Endometrial microvascular endothelial cells (primary cell): ENCODE results near the gene FMNL2. TPM values are rescaled to one million over a fixed set of nuclear protein-coding genes. Genes with fewer than 3 reads are reported as not detected.

ENCODE experiments used
- in situ Hi-C: cut with HindIII; loops from 2 replicates; pipeline ENCODE4 v1.10.0; 2017; ENCODE audit warnings: low sequenced_read_pairs, low pct_unique_long_range_greater_than_20kb; ENCODE audit errors: inconsistent ontology term
- total RNA-seq: library from RNA; depleted of rRNA; stranded (reverse); fragments of >200 nt; gene quantifications from one replicate; pipeline ENCODE4 v1.2.3, GENCODE V29; 2015; ENCODE audit errors: inconsistent ontology term

Gene FMNL2
- total RNA-seq, 1 donor from 2014 or later = 45.9 TPM

DNA sequence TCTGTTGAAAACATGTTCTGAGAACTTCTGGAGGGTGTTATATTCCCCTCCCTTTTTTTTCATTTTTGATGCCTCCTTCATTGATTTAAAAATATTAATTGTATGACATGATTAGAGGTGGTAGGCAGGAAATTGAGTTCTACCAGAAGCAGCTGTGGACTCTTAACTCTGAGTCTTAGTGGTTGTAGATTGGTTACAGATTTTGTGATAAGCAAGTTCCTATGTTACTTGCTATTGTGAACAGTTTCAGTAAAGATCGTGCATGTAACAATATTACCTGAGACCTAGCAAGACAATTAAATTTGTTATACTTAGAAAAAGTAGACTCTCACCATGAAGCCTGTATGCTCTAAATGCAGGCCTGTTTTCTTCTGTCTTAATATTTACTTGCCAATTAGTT lies 294.2 kb downstream of the FMNL2 start:
- in situ Hi-C loops = no loop called here

DNA sequence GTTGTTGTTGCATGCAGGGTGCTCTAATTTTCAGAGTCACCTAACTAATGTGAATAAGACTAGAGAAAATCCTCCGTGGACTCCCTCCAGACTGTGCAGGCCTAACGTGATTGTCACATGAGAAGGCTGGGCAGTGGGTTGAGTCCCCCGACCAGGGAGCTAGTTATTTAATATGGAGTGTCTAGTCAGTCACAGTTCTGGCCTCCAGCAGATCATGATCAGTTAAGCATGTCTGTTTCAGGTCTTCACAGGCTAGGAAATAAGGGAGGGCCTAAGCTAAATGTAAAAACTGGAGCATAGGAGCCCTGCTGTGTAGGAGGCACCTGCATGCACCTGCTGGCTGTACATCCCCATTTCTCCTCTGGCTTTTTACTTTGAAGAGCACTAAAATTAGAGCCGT lies 295.5 kb downstream of the FMNL2 start:
- in situ Hi-C loops = no loop called here

DNA sequence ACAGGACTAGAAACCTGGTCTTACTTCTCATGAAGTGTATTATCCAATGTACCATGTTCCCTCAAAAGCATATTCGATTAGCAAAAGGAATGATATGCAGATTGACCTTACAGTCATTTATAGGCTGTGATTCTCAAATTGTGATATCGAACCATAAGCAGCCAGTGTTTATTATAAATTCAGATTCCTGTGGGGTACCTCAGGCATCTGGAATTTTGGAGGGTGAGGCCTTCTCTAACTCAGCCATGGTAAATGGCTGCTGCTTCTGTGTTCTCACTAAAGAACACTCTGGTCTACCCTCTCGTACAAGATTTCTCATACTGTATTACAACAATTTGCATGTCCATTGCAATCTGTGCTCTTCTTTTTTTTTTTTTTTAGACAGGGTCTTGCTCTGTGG lies 297.8 kb downstream of the FMNL2 start:
- in situ Hi-C loops = no loop called here

DNA sequence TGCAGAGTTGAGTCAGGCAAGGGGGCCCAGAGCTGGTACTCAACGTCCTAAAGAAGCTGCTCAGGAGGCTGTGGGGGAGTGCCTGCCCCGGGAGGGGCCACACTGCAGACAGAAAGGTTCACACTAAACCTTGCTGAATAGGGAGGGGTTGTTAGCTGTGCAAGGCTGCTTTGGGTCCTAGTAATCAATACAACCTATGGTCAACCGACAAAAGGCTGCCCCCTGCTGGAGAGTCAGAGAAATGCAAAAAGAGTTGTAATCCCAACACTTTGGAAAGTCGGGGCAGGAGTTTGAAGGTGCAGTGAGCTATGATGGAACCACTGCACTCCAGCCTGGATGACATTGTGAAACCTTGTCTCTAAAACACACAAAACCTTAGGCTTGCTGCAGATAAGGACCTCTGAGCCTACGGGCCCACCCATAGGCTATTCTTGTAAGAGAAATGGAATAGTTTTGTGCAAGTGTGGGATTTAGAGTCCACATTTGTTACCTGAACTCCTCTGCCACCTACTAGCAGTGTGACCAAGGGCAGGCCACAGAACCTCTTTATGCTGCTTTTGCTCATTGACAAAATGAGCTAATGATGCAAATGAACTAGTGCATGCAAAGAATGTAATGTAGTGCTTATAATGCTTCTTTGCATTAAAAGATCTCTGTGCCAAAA lies 300.8 kb downstream of the FMNL2 start:
- in situ Hi-C loops = no loop called here

DNA sequence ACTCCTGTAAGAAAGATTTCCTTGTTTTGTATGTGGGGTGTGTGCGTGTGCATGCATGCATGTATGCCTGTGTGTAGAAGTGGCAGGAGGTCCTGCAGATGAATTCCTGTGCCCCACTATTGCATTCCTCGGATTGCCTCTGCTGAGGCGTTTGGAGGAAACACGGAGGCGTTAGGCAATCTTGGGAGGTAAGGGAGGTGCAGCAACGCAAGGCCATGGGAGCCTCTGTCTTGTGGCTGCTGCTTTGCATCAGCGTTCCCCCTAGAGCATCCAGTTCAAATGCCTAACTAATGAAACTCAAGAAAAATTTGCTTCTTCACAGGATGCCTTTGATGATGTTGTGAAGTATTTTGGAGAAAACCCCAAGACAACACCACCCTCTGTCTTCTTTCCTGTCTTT lies 302.3 kb downstream of the FMNL2 start:
- in situ Hi-C loops = no loop called here

DNA sequence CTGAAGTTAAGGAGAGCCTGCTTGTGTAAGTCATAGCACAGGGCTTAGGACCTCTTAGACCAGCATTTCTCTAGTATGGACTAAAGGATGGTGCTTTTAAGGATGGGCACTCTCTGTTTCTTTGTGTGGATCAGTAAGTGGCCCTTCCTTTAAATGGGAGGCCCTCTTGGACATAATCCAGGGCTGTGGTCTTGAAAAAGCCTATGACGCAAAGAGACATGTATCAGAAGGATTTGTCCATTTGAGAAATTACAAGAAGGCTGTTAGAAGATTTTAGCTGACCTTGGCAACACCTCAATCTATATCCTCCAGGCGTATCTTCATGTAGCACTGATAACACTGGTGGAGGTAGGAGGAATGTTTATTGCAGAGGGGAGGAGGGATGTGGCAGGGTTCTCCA lies 303.1 kb downstream of the FMNL2 start:
- in situ Hi-C loops = no loop called here

DNA sequence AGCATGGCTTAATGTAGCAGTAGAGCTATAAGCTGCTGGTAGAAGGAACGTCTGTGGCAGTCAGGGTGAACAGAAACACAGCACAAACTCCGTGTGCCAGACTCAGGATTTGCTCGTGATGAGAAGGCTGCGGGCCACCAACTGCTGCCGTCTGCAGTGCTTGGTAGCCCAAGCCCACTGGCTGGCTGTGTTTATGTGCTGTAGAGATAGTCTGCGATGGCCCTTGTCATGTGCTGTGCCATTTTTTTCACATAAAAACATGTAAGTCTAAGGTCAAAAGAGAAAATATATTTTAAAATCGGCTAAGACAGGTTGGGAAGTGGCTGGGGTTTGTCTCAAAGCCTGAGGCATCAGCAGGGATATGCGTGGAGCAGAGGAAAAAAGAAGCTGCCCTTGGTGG lies 303.6 kb downstream of the FMNL2 start:
- in situ Hi-C loops = no loop called here

DNA sequence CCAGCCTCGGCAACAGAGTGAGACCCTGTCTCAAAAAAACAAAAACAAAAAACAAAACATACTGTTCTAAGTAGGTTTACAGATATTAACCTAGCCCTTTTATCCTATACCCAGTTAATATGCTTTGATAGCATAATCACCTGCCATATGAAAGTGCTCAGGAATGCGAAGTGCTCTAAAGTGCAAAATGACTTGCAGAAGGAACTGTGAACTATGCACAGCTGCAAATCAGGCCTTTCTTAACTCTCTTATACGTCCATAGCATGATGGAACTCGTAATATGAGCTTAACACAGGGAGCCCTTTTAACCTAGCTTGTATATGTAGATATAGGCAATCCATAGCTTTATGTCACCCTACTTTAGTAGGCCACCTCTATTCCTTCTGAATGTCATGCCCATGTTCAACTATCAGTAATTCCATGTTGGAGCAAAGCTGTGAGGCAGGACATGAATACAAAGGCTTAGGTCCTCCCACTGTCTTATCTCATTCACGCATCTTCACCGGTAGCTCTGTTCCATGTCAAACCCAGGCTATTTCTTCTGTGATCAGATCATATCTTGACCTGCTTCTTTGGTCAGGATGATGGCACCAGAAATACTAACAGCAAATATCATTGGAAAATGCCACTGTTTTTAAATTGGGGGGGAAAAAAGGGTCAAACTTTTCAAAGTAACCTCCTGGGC lies 309.4 kb downstream of the FMNL2 start:
- in situ Hi-C loops = no loop called here

DNA sequence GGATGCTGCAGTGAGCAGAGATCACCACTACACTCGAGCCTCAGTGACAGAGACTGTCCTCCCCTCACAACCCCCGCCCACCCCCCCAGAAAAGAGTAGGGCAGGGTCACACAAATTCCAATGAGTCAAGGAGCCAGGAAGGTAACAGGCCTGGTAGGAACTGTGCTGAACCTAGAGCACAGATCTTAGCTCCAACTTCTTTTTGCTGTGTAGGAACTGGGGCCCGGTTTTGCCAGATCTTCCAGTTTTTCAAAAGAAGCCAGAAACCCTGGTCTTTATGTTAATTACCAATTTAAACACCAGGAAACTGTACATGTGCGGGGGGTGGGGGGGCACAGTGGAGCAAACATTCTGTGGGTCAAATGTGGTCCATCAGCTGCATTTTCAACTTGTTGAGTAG lies 311.3 kb downstream of the FMNL2 start:
- in situ Hi-C loops = no loop called here

DNA sequence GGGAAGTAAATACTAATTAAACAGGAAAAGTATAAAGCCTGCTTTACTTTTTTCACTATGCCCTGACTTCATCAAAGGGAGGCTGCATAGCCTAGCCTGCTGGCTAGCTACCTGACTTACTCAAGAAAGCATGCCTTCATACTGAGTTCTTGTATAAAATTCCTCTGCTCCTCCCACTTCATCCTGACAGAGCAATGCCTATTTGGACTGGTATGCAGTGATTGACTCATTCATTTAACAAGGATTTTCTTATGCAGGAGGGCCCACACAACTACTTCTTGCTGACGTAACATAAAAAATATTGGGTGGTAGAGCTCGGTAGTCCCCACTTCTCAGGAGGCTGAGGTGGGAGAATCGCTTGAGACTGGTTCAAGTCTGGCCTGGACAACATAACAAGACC lies 311.8 kb downstream of the FMNL2 start:
- in situ Hi-C loops = no loop called here

DNA sequence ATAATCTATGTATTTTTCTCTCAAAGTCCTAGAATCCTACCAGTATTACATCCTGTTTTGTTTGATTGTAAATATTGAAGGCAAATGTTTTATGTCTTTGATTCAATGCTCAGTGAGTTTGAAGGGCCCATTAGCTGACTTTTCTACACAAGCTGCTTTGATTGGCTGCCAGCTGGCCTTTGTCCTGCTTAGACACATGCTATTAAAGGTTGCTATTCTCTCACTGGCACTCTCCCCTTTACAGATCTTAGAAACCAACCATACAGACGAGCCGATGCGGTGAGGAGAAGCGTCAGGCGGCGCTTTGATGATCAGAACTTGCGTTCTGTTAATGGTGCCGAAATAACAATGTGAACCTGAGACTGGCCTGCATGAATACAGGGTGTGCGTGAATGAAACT lies 312.6 kb downstream of the FMNL2 start:
- in situ Hi-C loops = no loop called here

DNA sequence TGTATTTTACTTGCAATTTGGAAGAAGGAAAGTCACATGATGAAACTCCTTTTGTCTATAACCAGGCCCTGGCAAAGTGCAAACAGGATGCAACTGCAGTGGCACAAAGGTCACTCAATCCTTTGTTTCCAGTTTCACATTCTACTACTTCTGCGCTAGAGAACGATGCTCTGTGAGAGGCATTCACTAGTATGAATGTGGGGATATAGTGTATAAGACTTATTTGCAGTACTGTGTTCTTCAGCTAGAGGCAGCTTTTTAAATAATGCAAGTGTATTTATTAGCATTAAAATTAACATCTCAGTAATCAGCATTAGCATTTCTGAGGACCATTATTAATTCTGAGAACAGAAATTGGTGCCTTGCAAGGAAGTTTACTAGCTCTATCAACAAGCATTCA lies 313.4 kb downstream of the FMNL2 start:
- in situ Hi-C loops = no loop called here

DNA sequence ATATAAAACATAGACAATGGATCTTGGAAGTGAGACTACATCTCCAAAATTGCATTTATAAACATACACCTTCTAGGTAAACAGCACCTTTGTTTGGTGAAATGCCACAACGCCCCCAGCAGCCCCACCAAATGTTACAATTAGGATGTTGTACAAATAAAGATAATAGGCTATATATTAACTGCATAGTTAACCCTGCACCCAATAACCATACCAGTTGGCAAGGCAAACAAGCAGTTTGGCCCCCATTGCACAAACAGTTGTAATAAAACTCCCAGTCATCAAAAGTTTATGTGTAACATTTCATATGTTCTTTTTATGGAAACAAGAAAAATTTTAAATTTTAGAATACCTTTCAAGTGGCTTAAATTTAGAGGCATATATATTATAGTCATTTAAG lies 315.0 kb downstream of the FMNL2 start:
- in situ Hi-C loops = no loop called here

DNA sequence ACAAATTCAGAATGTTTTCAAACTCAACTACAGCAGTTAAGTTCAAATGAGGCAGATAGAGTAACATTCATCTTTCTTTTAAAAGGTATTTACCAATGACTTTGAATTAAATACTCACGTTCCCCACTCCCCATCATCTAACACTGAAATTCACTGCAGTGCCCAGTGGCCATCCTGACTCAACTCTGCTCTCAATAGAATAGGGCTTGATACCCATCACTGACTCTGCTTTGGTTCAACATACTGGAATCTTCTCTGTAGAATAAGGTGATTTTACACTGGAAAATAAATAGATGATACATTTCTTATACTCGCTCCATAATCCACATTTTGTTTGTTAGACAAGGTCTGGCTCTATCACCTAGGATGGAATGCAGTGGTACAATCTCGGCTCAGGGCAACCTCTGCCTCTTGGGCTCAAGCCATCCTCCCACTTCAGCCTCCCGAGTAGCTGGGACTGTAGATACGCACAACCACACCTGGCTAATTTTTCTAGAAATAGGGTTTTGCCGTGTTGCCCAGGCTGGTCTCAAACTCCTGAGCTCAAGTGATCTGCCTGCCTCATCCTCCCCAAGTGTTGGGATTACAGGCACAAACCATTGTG lies 315.9 kb downstream of the FMNL2 start:
- in situ Hi-C loops = no loop called here

DNA sequence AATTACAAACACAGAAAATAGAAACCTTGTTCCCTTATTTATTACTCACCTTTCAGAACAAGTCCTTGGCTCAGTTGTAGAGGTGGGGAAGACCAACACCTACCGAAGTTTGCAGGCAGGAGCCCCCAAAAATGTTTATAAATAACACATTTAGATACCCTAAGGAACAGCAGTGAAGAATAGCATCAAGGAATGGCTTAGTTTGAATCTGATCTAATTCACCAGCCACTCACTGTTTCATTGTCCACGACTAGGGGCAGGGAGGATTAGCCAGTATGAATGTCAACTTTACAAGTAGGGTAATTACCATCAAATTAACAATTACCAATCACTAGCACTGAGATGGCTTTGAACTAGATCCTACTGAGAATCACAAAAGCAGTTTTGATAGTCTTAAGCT lies 316.9 kb downstream of the FMNL2 start:
- in situ Hi-C loops = no loop called here

DNA sequence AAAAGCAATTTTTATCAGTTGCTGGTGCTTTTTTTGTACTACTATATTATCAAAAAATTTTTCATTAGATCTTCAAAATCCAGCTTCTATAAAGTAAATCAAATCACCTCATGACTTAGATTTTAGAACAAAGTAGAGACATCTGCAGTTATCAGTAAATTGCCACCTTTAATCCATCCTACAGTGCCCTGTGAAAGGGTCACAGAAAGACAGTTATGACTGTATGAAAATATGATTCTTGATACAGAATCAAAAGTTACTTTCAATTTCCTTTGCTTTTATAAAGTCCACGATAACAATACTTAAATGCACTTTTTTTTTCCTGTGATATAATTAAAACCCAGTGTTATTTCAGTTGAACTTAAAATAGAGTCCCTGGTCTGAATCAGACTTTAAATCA lies 320.9 kb downstream of the FMNL2 start:
- in situ Hi-C loops = no loop called here

DNA sequence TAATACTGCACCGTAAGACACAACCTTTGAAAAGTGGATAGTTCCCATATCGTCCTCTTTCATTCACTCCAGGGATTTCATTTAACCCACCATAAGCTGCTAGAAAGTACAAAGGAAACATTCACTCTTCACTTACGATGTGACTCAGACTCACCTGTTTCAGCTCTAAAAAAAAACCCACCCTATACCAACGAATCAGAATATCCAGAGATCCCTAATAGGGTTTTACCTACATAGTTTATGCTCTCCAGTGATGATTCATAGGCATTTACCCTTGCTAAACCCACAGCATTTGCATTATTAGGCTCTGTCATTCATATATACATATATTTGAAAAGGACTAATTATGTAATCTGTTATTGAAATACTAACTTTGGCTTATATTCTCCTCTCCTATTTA lies 322.1 kb downstream of the FMNL2 start:
- in situ Hi-C loops = no loop called here

DNA sequence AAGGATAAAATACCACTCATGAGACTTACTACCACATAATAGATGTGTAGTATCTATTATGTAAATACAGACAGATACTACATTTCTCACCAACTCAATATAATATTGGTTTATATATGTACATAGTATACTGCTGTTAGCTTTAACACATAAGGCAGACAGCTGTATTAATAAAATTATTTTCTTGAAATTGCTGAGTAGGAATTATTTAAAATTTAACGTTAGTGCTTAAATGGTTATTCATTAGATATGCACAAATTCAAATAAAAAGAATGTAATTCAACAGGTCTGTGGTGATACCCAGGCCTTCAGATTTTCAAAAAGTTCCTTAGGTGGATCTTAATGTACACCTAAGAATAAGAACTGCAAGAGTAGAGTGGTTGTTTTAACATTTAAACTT lies 323.2 kb downstream of the FMNL2 start:
- in situ Hi-C loops = no loop called here

DNA sequence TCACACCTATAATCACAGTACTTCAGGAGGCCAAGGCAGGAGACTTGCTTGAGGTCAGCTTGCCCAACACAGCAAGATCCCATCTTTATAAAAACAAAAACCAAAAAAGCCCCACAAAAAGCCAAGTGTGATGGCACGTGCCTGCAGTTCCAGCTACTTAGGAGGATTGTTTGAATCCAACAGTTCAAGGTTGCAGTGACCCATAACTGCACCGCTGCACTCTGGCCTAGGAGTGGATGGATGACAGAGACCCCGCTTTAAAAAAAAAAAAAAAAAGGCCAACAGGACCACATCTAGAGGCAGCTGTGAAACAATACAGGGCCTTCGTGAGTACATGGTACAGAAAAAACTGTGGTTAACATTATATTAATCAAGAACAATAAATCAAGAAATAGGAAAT lies 326.1 kb downstream of the FMNL2 start:
- in situ Hi-C loops = no loop called here

DNA sequence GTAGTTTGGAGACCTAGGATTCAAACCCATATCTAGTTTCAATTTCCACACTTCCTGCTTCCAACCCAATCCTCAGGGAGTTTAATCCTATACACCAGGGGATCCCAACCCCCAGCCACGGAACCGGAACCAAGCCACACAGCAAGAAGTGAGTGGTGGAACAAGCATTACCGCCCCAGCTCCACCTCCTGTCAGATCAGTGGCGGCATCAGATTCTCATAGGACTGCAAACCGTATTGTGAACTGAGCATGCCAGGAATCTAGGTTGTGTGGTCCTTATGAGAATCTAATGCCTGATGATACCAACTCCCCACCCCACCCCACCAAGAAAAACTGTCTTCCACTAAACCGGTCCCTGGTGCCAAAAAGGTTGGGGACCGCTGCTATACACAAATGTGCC lies 329.8 kb downstream of the FMNL2 start:
- in situ Hi-C loops = no loop called here

DNA sequence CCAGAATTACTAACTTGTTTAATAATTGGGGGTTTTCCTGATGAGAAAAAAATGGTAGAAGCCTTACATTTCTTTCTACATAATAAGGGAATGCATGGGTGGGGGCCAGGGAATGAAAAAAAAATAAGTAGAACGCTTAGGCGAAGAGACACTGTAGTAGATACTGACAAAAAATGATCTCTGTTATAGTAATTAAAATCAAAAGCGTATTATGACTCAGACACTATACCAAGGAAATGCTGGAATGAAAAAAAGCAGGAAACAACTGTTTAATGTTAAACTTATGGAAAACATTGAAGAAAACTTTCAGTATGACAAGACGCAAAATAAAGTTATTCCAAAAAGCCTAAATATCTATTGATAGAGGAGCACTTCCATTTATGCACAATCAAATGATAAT lies 339.4 kb downstream of the FMNL2 start:
- in situ Hi-C loops = no loop called here
